HG02759 (cell line): ENCODE measurements around the gene SLC35B4.

Source experiments
- ATAC-seq: cut with Tn5 transposase; IDR thresholded peaks from one replicate; pipeline ENCODE4 v1.9.1; 2021; ENCODE audit warnings: mild to moderate bottlenecking, moderate library complexity; ENCODE audit not compliant: unreplicated experiment

The SLC35B4 gene, protein sequence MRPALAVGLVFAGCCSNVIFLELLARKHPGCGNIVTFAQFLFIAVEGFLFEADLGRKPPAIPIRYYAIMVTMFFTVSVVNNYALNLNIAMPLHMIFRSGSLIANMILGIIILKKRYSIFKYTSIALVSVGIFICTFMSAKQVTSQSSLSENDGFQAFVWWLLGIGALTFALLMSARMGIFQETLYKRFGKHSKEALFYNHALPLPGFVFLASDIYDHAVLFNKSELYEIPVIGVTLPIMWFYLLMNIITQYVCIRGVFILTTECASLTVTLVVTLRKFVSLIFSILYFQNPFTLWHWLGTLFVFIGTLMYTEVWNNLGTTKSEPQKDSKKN

DNA sequence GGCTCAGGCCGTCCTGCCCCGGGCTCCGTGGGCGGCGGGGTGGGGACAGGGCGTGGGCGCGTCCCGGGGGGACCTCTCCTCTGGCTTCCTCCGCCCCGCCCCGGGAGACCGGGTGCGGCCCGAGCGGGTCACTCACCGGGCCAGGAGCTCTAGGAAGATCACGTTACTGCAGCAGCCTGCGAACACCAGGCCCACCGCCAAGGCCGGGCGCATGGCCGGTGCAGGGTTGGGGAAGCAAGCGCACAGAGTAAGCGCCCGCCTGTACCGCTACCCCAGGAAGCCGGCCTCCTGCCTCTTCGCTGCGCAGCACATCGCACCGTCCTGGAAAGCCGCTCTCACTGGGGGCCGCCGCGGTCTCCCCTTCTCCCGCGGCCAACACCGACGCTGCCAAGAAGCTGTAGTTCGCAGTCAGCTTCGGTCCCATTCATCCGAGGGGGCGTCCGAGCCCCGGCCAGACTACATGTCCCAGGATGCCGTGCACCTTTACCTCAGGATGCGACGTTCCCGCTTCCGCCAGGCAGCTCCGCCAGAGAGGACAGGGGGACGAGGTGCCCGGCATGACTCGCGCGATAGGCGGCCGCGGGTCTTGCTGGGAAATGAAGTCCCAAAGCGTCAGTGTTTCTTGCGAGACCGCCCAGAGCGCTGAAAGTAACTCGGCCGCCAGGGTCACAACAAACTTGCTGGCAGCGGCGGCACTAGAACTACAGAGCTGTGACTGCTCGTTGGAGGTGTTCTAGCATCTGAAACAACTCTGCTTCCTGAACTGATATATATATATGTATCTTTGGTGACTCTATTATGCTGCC is at the start of gene SLC35B4:
SLC35B4 (minus strand) TSS at position 392 of the 806 bp plus-strand sequence; CDS start at position 213, 179 bp downstream.
- ATAC-seq = peak; percentile 99

DNA sequence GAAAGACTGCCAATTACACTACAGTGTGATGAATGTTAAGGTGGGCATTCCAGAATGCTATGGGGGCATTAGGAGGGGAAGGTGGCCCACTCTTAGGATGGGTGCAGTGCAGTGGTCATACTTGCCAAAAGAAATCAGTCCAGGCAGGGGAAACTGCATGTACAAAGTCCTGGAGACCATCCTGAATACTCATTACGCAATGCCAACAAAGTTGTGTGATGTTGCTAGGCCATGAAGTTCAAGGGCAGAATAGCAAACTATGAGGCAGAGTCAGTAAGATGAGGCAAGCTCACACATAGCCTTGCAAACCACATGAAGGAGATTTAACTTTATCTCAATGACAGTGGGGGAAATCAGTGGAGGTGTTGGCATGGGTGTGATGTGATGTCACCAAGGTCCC is 49.8 kb upstream of the SLC35B4 start:
- ATAC-seq = no peak

DNA sequence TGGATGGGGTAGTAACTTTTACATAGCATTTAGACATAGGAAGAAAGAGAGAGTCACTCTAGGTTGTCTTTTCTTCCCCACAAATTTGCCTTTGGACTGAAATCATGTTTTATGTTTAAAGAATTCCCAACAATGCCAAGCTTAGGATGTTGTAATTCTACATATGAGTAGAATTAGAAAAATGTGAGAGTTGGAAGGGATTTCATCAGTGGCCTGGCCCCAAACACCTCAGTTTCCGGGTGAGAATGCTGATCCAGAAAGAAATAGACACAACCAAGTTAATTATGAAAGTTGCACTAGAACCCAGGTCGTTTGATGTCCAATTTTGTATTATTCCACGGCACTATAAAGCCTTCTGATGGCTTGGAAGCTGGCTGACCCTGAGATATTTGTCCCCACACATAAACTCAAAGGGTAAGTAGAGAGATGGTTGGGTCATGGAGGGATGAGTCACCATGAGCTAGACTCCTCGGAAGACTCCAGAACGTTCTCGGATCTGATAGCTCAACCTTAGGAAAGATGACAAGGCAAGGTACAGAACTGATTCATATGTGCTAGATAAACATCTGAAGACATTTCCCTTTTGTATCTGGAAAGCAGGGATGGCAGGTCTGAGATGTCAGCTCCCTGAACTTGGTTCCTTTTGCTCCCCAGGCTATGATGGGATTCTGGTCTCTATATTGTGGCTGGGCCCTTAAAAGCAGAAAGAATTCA is 48.8 kb upstream of the SLC35B4 start:
- no peak for ATAC-seq

DNA sequence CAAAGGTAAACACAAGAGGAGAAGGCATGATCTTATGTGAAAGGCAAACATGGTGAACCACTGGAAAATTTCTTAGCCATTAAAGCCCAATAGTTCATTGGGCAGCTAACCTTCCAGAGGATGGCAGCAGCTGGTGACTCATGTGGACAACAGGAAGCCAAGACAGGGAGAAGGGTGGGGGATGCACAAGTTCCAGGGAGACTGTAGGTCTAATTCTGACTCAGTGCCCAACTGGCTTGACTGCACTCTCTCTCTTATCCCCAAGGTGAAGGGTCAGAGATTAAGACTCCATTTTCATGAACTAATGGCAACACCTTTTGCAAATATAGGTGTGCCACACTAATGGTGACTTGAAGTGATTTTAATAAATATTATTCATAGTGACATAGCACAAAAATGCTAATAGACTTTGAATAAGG is 47.9 kb upstream of the SLC35B4 start:
- no peak for ATAC-seq

DNA sequence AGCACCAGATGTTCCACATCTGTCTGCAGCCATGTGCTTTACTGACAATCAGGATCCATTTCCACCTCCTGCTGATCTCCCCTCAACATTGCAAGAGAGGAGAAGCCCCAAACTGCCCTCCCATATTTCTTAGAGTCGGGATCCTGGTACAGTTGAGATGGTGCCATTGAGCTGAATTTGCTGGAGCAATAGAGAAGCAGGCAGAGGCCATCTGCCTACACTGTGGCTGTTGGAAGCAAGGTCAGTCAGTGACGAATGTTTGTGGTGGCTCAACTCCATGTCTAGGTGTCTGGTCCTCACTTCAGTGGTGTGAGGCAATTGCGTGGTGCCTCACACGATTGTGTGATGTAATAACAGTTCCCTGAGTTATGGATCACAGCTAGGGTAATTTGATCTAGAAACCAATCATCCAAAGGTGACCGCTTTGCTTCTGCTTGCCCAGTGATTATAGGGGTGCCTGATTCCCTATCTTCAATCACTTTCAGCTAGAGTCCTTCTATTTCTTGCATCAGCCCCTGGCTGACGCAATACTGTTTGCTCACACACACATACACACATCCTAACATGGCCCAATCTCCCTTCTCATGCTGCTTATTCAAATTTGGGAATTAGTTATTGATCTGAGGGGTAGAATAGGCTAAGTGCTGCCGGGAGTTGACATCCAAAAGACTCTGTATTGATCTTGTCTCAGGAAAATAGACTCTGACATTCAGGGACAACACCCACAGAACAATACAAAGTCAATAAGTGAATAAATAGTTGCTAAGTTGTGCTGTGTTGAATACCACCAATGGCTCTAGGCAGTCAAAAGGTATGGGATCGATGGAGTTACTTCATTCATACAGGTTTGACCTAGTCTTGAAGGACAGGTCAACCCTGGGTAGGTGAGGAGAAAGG is 46.1 kb upstream of the SLC35B4 start:
- ATAC-seq = no peak

DNA sequence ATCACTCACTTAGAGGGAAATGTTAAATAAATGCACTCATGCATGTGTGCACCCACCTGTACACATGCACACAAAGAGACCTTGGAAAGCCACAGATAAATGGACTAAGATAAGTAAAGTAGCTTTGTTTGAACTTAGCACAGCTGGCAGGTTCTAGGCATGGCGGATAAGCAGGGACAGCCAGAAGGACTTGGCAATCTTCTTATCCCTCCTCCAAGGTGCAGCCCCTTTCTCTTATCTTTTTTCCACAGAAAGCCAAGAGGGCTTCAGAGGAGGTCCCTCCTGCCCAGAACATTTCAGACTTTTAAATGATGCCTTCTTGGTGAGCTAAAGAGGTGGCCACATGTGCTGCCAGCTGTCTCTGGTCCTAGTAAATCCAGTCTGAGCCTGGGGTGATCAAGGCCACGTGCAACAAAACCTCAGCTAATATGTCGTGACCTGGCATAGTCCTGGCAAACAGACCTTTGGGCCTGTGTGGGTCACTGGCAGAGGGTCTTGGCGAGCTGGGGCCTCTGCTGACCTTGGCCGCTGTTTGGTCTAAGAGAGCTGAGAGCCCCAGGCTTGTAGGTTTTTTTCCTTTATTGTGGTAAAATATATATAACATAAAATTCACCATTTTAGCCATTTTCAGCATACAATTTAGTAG is 43.2 kb upstream of the SLC35B4 start:
- no peak for ATAC-seq

DNA sequence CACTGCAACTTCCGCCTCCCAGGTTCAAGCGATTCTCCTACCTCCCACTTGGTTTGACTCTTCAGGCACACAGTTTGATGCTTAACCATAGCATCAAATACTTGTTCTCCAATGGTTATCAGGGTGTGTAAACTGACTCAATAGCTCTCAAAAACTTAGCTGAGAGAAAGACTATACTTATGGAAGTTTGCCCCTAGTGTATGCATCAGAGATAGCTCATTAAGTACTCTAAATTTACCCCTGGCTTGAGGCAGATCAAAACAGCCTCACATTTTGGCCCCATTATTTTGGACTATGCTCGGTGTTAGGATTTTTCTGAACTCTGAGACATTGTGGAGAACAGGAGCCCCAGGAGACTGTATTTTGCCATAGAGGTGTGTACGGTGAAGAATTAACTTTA is 40.8 kb upstream of the SLC35B4 start:
- no peak for ATAC-seq

DNA sequence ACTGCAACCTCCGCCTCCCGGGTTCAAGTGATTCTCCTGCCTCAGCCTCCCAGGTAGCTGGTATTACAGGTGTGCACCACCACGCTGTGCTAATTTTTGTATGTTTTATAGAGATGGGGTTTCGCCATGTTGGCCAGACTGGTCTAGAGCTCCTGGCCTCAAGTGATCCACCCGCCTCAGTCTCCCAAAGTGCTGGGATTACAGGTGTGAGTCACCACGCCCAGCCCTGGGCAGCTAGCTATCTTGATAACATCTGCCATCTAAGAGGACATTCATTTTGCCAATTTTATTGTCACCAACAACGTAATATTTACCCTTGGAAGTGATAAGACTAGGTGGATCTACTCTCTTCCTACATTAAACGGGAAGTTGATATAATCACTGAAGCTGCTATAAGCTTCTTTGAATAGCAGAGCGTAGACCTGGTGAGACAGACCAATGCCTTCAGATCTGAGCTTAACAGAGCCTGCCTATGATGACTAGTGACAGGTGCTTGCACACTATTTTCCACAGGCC is 39.7 kb upstream of the SLC35B4 start:
- no peak for ATAC-seq

DNA sequence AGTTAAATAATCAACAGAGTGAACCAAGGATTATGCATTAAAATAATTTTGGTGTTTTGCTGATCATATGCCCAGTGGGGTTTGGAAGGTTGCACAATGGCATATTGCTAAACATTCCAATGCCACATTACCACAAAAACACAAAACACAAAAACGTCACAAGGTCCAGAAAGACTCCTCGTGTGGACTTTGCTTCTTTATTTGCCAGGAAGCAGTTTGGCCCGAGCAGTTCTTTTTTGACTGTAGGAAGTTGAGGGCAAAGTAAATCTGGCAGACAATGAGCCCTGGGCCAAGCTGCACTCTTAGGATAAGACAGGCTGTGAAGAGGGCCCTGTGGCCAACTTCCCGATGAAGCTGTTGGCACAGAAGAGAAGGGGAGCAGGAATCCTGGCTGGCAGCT is 39.2 kb upstream of the SLC35B4 start:
- no peak for ATAC-seq

DNA sequence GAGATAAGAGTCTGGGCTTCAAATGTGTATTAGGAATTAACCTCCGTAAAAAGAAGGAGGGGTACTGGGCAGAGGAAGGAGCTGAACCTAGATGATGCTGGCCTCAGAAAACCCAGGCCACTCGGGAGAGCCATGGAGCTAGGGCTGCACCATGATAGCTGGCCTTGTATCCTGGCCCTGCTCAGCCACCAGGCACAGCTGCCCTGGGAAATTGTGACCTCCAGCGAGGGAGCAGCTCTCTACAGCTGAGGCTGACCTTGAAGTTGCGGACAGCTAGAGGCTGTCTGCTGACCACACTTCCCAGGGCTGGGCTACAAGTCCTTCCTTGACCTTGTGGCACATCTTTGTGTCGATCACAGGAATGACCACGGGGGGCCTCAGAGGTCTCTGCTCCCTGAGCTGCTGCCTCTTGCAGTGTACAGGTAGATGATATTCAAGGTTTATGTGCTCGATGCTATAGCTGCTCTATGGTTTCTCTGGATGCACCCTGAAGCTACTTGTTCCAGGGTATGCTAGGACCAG is 38.3 kb upstream of the SLC35B4 start:
- no peak for ATAC-seq

DNA sequence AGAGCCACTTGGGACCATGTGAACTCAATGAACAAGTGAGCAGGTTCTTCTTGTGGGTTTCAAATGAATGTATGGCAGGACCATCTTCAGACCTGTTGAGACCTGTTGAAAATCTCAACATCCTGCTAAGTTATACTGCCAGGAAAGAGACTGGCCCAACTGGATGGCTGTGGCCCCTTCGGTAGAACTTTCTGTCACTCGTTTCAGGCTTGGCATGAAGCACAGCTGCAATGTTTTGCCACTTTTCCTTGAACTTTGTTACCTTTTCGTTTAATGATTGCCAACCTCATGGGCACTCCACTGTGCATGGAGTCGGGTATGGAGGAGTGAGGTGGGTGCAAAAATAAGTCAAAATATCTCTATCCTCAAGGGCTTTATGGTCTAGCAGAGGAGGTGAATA is 36.7 kb upstream of the SLC35B4 start:
- ATAC-seq = no peak

DNA sequence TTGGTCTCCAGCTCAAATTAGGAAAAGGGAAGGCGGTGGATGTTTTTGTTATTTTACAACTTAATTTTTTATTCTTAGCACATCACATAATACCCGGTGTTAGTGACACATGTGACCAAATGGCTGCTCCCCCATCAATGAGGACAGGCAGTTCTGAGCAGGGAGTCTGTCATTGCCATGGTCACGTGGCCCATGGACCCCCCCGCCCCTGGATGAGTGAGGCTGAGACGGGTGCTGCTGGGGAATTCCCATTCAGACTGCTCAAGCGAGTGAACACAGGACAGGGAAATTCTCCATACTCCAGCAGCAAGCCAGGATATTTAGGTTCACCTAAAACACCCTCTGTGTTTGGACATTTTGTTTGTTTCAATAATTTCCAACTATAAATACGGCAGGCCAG is 34.7 kb upstream of the SLC35B4 start:
- no peak for ATAC-seq

DNA sequence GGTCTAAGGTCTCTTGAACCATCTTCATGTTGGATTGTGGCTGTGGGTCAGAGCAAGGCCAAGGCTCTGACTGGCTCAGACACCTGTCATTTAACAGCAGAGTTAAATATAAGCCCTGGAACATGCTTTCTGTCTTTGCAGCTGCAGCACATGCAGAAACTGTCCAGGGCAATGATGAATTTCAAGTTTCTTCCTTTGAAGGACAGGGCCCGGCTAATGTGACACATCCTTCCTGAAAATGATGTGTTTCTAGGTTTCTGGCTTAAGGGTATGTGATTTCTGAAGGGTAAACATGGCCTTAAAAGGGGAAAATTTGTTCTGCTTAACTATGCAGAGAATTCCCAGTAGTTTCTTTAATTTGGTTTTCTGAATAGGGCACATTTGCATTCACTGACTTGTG is 34.0 kb upstream of the SLC35B4 start:
- ATAC-seq = no peak

DNA sequence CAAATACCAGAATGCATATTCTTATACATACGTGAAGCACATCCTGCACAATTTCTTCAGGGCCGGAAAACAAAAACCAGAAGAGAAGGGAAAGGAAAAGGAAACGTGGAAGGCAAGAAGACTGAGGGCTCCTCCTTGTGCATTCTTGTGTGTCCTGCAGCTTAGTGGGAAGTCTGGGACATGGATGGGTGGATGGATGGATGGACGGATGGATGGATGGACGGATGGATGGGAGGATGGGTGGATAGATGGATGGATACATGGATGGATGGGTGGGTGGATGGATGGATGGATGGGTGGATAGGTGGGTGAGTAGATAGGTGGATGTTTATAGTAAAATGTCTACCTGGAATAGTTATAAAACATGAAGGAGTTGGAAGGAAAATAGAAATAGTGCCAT is 30.8 kb upstream of the SLC35B4 start:
- no peak for ATAC-seq

DNA sequence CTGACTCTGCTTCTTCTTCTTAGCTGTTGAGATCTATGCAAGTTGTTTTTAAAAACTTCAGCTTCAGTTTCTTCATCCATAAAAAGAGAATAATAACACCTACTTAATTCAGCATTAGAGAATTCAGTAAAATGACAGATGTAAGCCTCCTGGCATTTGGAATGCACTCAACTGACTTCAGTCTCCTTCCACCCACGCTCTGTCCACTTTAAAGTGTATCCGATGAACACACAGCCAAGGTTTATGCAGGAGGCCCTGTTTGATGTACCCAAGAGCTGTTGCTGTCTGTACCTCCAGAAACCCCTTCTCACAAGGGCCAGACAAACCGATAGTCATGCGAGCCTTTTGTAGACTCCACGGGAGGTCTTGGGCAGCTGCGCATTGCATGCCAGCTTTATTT is 27.1 kb upstream of the SLC35B4 start:
- no peak for ATAC-seq

DNA sequence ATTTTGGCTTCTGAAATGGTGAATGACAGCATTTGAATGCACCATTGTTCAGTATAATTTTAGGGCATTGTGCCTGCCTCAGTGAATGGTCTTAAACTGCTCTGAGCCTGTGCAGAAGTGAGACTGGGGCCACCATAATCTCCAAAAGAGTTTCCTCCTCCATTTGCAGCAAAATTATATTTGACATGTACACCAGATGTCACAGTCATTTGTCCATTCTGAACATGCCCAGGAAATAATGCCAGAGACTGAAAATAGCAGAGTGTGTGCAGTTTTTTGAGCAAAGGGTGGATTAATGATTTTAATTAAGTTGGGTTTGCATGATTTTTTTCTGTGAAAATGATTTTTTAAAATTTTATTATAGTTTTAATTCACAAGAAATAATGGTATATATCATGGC is 26.4 kb upstream of the SLC35B4 start:
- no peak for ATAC-seq

DNA sequence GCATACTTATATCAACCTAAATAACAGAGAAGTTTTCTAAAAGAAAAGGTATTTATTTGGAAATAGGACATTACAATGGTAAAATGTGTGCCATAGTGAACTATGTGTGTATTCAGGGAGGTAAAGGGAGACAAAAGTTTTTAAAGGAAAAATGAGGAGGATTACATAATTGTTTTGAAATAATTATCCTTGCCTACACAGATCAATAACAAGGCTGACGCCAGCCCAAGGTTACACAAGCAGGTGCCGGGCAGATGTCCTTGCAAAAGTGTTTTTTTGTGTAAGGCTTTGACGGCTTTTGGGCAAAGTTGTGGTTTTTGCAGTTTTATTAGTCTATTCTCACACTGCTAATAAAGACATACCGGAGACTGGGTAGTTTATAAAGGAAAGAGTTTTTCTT is 22.7 kb upstream of the SLC35B4 start:
- ATAC-seq = no peak

DNA sequence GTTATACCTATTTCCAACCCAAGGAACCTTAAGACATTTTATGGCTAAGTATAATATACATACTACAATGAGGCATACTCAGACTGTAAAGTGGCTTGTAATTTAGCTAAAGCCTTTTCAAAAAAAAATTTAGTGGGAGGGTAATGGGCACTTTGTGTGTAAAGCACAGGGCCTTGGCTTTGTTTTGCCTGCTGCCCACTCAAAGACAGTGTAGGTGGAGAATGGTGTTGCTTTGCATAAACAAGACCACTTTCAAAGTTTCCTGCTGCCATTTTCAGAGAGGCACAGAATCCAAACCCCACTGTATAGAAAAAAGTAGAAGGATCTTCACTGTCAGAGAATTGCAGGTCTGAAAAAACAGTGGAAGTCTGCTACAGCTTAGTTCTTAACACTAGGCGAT is 21.2 kb upstream of the SLC35B4 start:
- no peak for ATAC-seq

DNA sequence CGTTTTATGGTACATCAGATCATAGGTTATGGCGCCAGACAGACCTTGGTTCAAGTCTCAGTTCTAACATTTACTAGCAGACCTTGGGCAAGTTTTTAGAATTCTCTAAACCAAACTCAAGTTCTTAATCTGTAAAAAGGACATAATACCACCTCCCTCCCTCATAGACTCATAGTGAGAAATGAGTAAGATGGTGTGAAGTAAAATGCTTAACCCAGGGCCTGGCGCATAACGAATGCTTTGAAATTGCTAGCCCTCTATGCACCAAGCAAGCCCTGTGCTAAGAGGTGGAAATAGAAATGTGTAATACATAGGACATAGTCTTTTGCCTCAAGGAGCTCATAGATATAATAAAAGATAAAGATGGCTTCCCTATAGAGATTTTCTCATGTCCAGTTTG is 17.7 kb upstream of the SLC35B4 start:
- no peak for ATAC-seq

DNA sequence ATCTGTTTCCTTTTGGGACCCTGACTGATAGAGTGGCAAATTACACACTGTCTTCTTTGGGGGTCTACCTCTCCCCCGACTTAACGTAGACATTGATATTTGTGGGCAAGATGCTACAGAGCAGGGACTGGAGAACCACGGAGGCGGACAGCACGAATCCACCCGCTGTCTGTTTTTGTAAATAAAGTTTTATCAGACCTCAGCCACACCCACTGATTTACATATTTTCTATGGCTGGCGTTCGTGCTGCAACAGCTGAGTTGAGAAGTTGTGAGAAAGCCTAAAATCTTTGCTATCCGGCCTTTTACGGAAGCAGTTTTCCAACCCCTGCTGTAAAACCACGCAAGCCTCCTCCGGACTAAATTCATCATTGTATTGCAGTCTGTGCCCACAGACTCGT is 17.2 kb upstream of the SLC35B4 start:
- no peak for ATAC-seq
